CD14-positive monocyte (primary cell): ENCODE results near the gene ZNF256. TPM values are rescaled to one million over a fixed set of nuclear protein-coding genes. Genes with fewer than 3 reads are reported as not detected.
A peak's percentile ranks its signal among the peaks of the same experiment; 100 is the strongest.

Experiments used
- DNase-seq, 3 donors: peaks; one replicate each; pipeline ENCODE4 v3.0.0-alpha.2; 2011 to 2022
- H2AFZ ChIP-seq: 2 replicates; pipeline ENCODE4 v1.6.0; 2012; ENCODE audit warnings: mild to moderate bottlenecking, low read depth, low read length, inconsistent platforms; ENCODE audit not compliant: insufficient read depth, poor library complexity, severe bottlenecking
- H3K27ac ChIP-seq, 2 donors: 1 replicate in 1 of 2; 2 replicates in 1 of 2; pipeline ENCODE4 v1.5.1; 2012 to 2013; ENCODE audit warnings: low read length in 2 of 2, control low read depth in 1 of 2, inconsistent platforms in 1 of 2, low read depth in 1 of 2, mild to moderate bottlenecking in 1 of 2
- H3K27me3 ChIP-seq, 2 donors: one replicate each; pipeline versions ENCODE4 v1.6.0 to v1.6.1; 2011 to 2013; ENCODE audit warnings: low read length in 2 of 2; ENCODE audit not compliant: control insufficient read depth in 2 of 2, insufficient read depth in 2 of 2
- H3K36me3 ChIP-seq, 2 donors: replicated peaks in 1 of 2; 1 replicate in 1 of 2; 2 replicates in 1 of 2; pipeline versions ENCODE4 v1.5.1 to v1.6.1; 2012 to 2013; ENCODE audit warnings: low read length in 2 of 2, control low read depth in 1 of 2, inconsistent platforms in 1 of 2, mild to moderate bottlenecking in 1 of 2; ENCODE audit not compliant: insufficient read depth in 2 of 2, control insufficient read depth in 1 of 2
- H3K4me1 ChIP-seq, 2 donors: 1 replicate in 1 of 2; 2 replicates in 1 of 2; pipeline versions ENCODE4 v1.5.1 to v1.6.1; 2012 to 2013; ENCODE audit warnings: low read length in 2 of 2, control low read depth in 1 of 2, inconsistent platforms in 1 of 2, mild to moderate bottlenecking in 1 of 2, moderate library complexity in 1 of 2; ENCODE audit not compliant: insufficient read depth in 2 of 2, control insufficient read depth in 1 of 2
- H3K4me2 ChIP-seq: replicated peaks from 2 replicates; pipeline ENCODE3; 2012; ENCODE audit warnings: low read length, moderate library complexity, mild to moderate bottlenecking; ENCODE audit not compliant: poor library complexity, severe bottlenecking; ENCODE audit errors: extremely low read depth
- H3K4me3 ChIP-seq, 3 experiments: fragments of 200-600 bp in 1 of 3; sonication (generic) in 1 of 3; replicated peaks in 1 of 3; 1 replicate in 2 of 3; 2 replicates in 1 of 3; pipeline ENCODE4 v1.5.1; 2011 to 2013; ENCODE audit warnings: low read length in 3 of 3, mild to moderate bottlenecking in 3 of 3, control low read depth in 2 of 3, low read depth in 2 of 3, inconsistent platforms in 1 of 3, moderate library complexity in 1 of 3
- H3K79me2 ChIP-seq: 2 replicates; pipeline ENCODE4 v1.6.0; 2012; ENCODE audit warnings: mild to moderate bottlenecking, control low read depth, inconsistent platforms, low read length, moderate library complexity; ENCODE audit not compliant: insufficient read depth
- H3K9ac ChIP-seq: 2 replicates; pipeline ENCODE4 v1.6.0; 2017; ENCODE audit warnings: low read length, mild to moderate bottlenecking; ENCODE audit not compliant: insufficient read depth, poor library complexity, severe bottlenecking
- H3K9me3 ChIP-seq, 2 donors: replicated peaks in 1 of 2; 1 replicate in 1 of 2; 2 replicates in 1 of 2; pipeline versions ENCODE4 v1.5.1 to v1.6.1; 2012 to 2013; ENCODE audit warnings: low read length in 2 of 2, control low read depth in 1 of 2; ENCODE audit not compliant: control insufficient read depth in 1 of 2, insufficient read depth in 1 of 2
- H4K20me1 ChIP-seq: 2 replicates; pipeline ENCODE4 v1.6.0; 2012; ENCODE audit warnings: mild to moderate bottlenecking, low read length, control low read depth, moderate library complexity; ENCODE audit not compliant: insufficient read depth
- H3K27ac Mint-ChIP-seq, 7 donors: one replicate each; pipeline ENCODE4 v1.8.0; 2020; ENCODE audit warnings: mild to moderate bottlenecking in 7 of 7, mixed read lengths in 7 of 7, moderate library complexity in 6 of 7, inconsistent platforms in 2 of 7
- H3K27me3 Mint-ChIP-seq, 3 donors: one replicate each; pipeline ENCODE4 v1.8.0; 2021 to 2022; ENCODE audit warnings: low read depth in 3 of 3, mild to moderate bottlenecking in 3 of 3, mixed read lengths in 3 of 3, moderate library complexity in 3 of 3, inconsistent platforms in 1 of 3
- H3K36me3 Mint-ChIP-seq, 2 donors: one replicate each; pipeline ENCODE4 v1.8.0; 2020; ENCODE audit warnings: mixed read lengths in 2 of 2, inconsistent platforms in 1 of 2, mild to moderate bottlenecking in 1 of 2
- H3K4me1 Mint-ChIP-seq: one replicate; pipeline ENCODE4 v1.8.0; 2020; ENCODE audit warnings: mild to moderate bottlenecking, mixed read lengths
- H3K4me3 Mint-ChIP-seq, 2 donors: one replicate each; pipeline ENCODE4 v1.8.0; 2020; ENCODE audit warnings: mild to moderate bottlenecking in 2 of 2, mixed read lengths in 2 of 2, moderate library complexity in 1 of 2
- H3K9me3 Mint-ChIP-seq, 7 donors: one replicate each; pipeline ENCODE4 v1.8.0; 2020 to 2022; ENCODE audit warnings: mixed read lengths in 7 of 7, mild to moderate bottlenecking in 6 of 7, moderate library complexity in 6 of 7, inconsistent platforms in 2 of 7
- WGBS: methylation state at CpG from one replicate; pipeline ENCODE4 v1.1.5; 2013; ENCODE audit warnings: missing lambda C conversion rate; ENCODE audit not compliant: insufficient coverage; 5-methylcytosine and 5-hydroxymethylcytosine counted together
- intact Hi-C, 2 donors: fragments of 100-400 bp; cut with micrococcal nuclease; formaldehyde crosslinking; loops; one replicate each; pipeline versions ENCODE4 v1.15.0 to v1.15.1; 2023
- polyA plus RNA-seq, 3 donors: library from polyadenylated mRNA; depleted of rRNA in 1 of 3; unstranded in 2 of 3; stranded (reverse) in 1 of 3; fragments of 300-500 nt in 2 of 3; fragments of >200 nt in 1 of 3; fragmentation: Illumina TruSeq in 2 of 3; gene quantifications; 1 replicate in 2 of 3; 2 replicates in 1 of 3; pipeline ENCODE4 v1.2.3, GENCODE V29; 2012 to 2021
- TF ChIP-seq, protein P1 (sequence below): fragments of 200-600 bp; IDR thresholded peaks from one replicate; pipeline ENCODE4 v1.8.0; 2022; ENCODE audit warnings: antibody characterized with exemption, mild to moderate bottlenecking

Gene ZNF256
- polyA plus RNA-seq, 3 donors, result 0.51 to 1.3 (median 0.85) TPM

DNA sequence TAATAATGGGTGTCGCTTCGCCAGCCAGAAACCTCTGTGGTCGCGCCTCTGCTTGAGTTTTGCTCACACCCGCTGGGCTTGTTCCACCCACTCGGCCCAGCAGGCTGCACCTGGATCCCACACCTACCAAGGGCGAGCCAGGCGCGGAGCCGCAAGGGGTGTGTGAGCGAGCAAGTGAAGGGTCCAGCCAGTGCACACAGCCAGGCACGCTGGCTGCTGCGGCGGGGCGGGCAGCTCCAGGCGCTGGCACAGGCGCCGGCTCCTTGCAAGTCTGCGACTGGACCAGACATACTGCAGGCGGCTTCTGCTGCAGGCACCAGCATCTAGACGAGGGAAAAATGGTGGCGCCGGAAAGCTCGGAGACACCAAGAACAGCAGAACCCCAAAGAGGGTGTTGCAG lies 1.8 kb upstream of the ZNF256 start:
- peaks cover 45 to 95% (median 93%) of the 10 kb centered on the region in 7 donors for H3K9me3 Mint-ChIP-seq
- no peak overlapping the region for H3K4me3 Mint-ChIP-seq
- 94% methylated on average over 19 of the region's 24 CpGs for WGBS
- H3K4me1 Mint-ChIP-seq, result peaks cover 20% of the 10 kb centered on the region
- H3K27ac ChIP-seq, result no peak overlapping the region
- H3K9ac ChIP-seq, result no peak overlapping the region
- no peak overlapping the region for H2AFZ ChIP-seq
- H3K79me2 ChIP-seq, result peaks cover 5% of the 10 kb centered on the region
- H3K27me3 ChIP-seq, result no peaks in the 10 kb centered on the region
- H3K27ac Mint-ChIP-seq, result no peak overlapping the region
- TF ChIP-seq, protein P1, sequence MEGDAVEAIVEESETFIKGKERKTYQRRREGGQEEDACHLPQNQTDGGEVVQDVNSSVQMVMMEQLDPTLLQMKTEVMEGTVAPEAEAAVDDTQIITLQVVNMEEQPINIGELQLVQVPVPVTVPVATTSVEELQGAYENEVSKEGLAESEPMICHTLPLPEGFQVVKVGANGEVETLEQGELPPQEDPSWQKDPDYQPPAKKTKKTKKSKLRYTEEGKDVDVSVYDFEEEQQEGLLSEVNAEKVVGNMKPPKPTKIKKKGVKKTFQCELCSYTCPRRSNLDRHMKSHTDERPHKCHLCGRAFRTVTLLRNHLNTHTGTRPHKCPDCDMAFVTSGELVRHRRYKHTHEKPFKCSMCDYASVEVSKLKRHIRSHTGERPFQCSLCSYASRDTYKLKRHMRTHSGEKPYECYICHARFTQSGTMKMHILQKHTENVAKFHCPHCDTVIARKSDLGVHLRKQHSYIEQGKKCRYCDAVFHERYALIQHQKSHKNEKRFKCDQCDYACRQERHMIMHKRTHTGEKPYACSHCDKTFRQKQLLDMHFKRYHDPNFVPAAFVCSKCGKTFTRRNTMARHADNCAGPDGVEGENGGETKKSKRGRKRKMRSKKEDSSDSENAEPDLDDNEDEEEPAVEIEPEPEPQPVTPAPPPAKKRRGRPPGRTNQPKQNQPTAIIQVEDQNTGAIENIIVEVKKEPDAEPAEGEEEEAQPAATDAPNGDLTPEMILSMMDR, result no peak
- no peak overlapping the region for H3K4me2 ChIP-seq
- DNase-seq, result no peak
- H3K36me3 ChIP-seq, result peaks cover 0 to 2% of the 10 kb centered on the region in 2 donors
- peaks cover 0 to 2% (median 0%) of the 10 kb centered on the region in 3 donors for H3K27me3 Mint-ChIP-seq
- no peaks in the 10 kb centered on the region for H4K20me1 ChIP-seq
- H3K36me3 Mint-ChIP-seq, result peaks cover 14 to 16% of the 10 kb centered on the region in 2 donors
- peak overlapping the region in 1 of 3 experiments; percentile 17 for H3K4me3 ChIP-seq
- peaks cover 12 to 19% of the 10 kb centered on the region in 2 donors for H3K4me1 ChIP-seq
- H3K9me3 ChIP-seq, result peaks cover 85 to 91% of the 10 kb centered on the region in 2 donors
- intact Hi-C loops, result no loop called here

DNA sequence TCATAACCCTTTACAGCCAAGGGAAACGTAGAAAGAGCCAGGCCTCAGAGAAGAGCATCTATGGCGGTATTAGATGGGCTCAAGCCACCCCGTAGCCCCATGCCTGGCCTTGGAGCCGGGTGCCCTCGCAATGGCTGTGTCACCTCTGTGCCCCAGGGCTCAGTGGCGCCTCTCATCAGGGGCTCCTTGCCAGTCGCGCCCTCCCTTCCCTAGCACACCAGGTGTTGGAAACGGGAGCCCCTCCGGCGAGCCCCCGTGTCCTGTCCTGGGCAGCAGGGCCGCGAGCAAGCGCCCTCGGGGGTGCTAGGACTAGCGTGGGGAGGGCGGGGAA lies 453 bp downstream of the ZNF256 start:
- H2AFZ ChIP-seq, result peak overlapping the region; percentile 89
- H3K27ac ChIP-seq, result peak overlapping the region in 1 of 2 donors; percentile 41
- DNase-seq, result no peak
- Mint-ChIP-seq H3K36me3 (peaks cover 35 to 38% of the 10 kb centered on the region in 2 donors), H3K9me3 (peaks cover 58 to 95% (median 93%) of the 10 kb centered on the region in 7 donors), H3K4me3 (peak overlapping the region; percentile 89 to 97), H3K27ac (peak overlapping the region in 2 of 7 donors; percentile 50 to 84), H3K4me1 (peaks cover 20% of the 10 kb centered on the region), H3K27me3 (peaks cover 0 to 2% (median 0%) of the 10 kb centered on the region in 3 donors)
- peaks cover 5% of the 10 kb centered on the region for H3K79me2 ChIP-seq
- peaks cover 14 to 24% of the 10 kb centered on the region in 2 donors for H3K36me3 ChIP-seq
- H3K4me2 ChIP-seq, result peak overlapping the region; percentile 88
- TF ChIP-seq, protein P1, result no peak
- H3K27me3 ChIP-seq, result no peaks in the 10 kb centered on the region
- WGBS, result 0% methylated on average over 10 of the region's 18 CpGs
- no peaks in the 10 kb centered on the region for H4K20me1 ChIP-seq
- peaks cover 12 to 19% of the 10 kb centered on the region in 2 donors for H3K4me1 ChIP-seq
- peak overlapping the region; percentile 65 for H3K9ac ChIP-seq
- peak overlapping the region; percentile 58 to 87 (median 64) for H3K4me3 ChIP-seq
- H3K9me3 ChIP-seq, result peaks cover 86 to 91% of the 10 kb centered on the region in 2 donors
- intact Hi-C loops, result no loop called here
